Stimulated activated naive CD8-positive, alpha-beta T cell treated with anti-CD3 and anti-CD28 coated beads, Interleukin-15, amount 100 ng/mL, for 72 hours (primary cell): ENCODE measurements around the gene CSTA.

Experiments
- ATAC-seq: fragments of 150-1000 bp; cut with Tn5 transposase; 2 replicates; pipeline ENCODE4 v1.10.0; 2021; ENCODE audit warnings: mild to moderate bottlenecking, moderate library complexity
- DNase-seq, 2 donors: peaks; one replicate each; pipeline ENCODE4 v3.0.0; 2021 to 2022
- H3K27ac Mint-ChIP-seq, 2 donors: one replicate each; pipeline ENCODE4 v1.8.0; 2022; ENCODE audit warnings: mild to moderate bottlenecking in 2 of 2, mixed read lengths in 2 of 2, moderate library complexity in 2 of 2
- H3K27me3 Mint-ChIP-seq: one replicate; pipeline ENCODE4 v1.8.0; 2022; ENCODE audit warnings: mixed read lengths
- H3K4me1 Mint-ChIP-seq: one replicate; pipeline ENCODE4 v1.8.0; 2022; ENCODE audit warnings: mild to moderate bottlenecking, mixed read lengths
- H3K4me3 Mint-ChIP-seq, 2 donors: one replicate each; pipeline ENCODE4 v1.8.0; 2022; ENCODE audit warnings: mild to moderate bottlenecking in 2 of 2, mixed read lengths in 2 of 2, moderate library complexity in 1 of 2
- H3K9me3 Mint-ChIP-seq, 2 donors: one replicate each; pipeline ENCODE4 v1.8.0; 2022; ENCODE audit warnings: mixed read lengths in 2 of 2

CSTA gene

GRCh38 chr3:122312826-122313225, 12.2 kb upstream of the CSTA start:
- H3K9me3 Mint-ChIP-seq, result peaks cover 0 to 1% of the 10 kb centered on the region in 2 donors
- ATAC-seq (no peak), DNase-seq (no peak)
- H3K4me1 Mint-ChIP-seq, result peaks cover 7% of the 10 kb centered on the region
- no peak overlapping the region for H3K4me3 Mint-ChIP-seq
- peaks cover 10% of the 10 kb centered on the region for H3K27me3 Mint-ChIP-seq
- H3K27ac Mint-ChIP-seq, result no peak overlapping the region

- no peak overlapping the region for H3K27ac Mint-ChIP-seq
- H3K4me3 Mint-ChIP-seq, result no peak overlapping the region
- H3K4me1 Mint-ChIP-seq, result peaks cover 10% of the 10 kb centered on the region
- ATAC-seq (no peak), DNase-seq (no peak)
- H3K27me3 Mint-ChIP-seq, result peaks cover 10% of the 10 kb centered on the region
- peaks cover 0 to 6% of the 10 kb centered on the region in 2 donors for H3K9me3 Mint-ChIP-seq
Observed at GRCh38 chr3:122313281-122313680, 11.8 kb upstream of the CSTA start.

GRCh38 chr3:122314228-122314876, 10.7 kb upstream of the CSTA start:
- Mint-ChIP-seq H3K9me3 (peaks cover 0 to 14% of the 10 kb centered on the region in 2 donors), H3K27me3 (peaks cover 10% of the 10 kb centered on the region), H3K4me1 (peaks cover 13% of the 10 kb centered on the region), H3K27ac (no peak overlapping the region), H3K4me3 (no peak overlapping the region)
- ATAC-seq, result no peak
- no peak for DNase-seq

GRCh38 chr3:122315619-122316018, 9.4 kb upstream of the CSTA start:
- Mint-ChIP-seq H3K9me3 (peaks cover 0 to 14% of the 10 kb centered on the region in 2 donors), H3K4me1 (peaks cover 13% of the 10 kb centered on the region)
- no peak for DNase-seq

GRCh38 chr3:122316368-122316767, 8.7 kb upstream of the CSTA start:
- H3K9me3 Mint-ChIP-seq, result peaks cover 0 to 14% of the 10 kb centered on the region in 2 donors
- H3K27ac Mint-ChIP-seq, result no peak overlapping the region
- no peak overlapping the region for H3K4me3 Mint-ChIP-seq
- ATAC-seq, result no peak
- H3K4me1 Mint-ChIP-seq, result peaks cover 19% of the 10 kb centered on the region
- DNase-seq, result no peak
- H3K27me3 Mint-ChIP-seq, result peaks cover 10% of the 10 kb centered on the region

More at GRCh38 chr3:122315619-122316018, 9.4 kb upstream of the CSTA start:
- ATAC-seq, result no peak
- Mint-ChIP-seq H3K27me3 (peaks cover 10% of the 10 kb centered on the region), H3K27ac (no peak overlapping the region), H3K4me3 (no peak overlapping the region)

GRCh38 chr3:122318620-122319019, 6.4 kb upstream of the CSTA start:
- no peak overlapping the region for H3K27ac Mint-ChIP-seq
- no peak for ATAC-seq
- no peak for DNase-seq
- H3K9me3 Mint-ChIP-seq, result peaks cover 4 to 14% of the 10 kb centered on the region in 2 donors
- peaks cover 31% of the 10 kb centered on the region for H3K4me1 Mint-ChIP-seq
- peaks cover 10% of the 10 kb centered on the region for H3K27me3 Mint-ChIP-seq
- H3K4me3 Mint-ChIP-seq, result no peak overlapping the region

GRCh38 chr3:122322095-122323075, 2.7 kb upstream of the CSTA start:
- H3K27me3 Mint-ChIP-seq, result peaks cover 13% of the 10 kb centered on the region
- peak overlapping the region; percentile 0 to 3 for H3K4me3 Mint-ChIP-seq
- peaks cover 35% of the 10 kb centered on the region for H3K4me1 Mint-ChIP-seq
- peak; percentile 99 for ATAC-seq
- peak overlapping the region in 1 of 2 donors; percentile 84 for H3K27ac Mint-ChIP-seq
- peaks cover 4 to 14% of the 10 kb centered on the region in 2 donors for H3K9me3 Mint-ChIP-seq
- DNase-seq, result peak; percentile 39 to 62

GRCh38 chr3:122325769-122326168, 721 bp downstream of the CSTA start:
- peaks cover 29% of the 10 kb centered on the region for H3K4me1 Mint-ChIP-seq
- no peak for ATAC-seq

GRCh38 chr3:122331886-122332285, 6.8 kb downstream of the CSTA start:
- Mint-ChIP-seq H3K27me3 (peaks cover 21% of the 10 kb centered on the region), H3K4me3 (no peak overlapping the region), H3K27ac (no peak overlapping the region)

More at GRCh38 chr3:122325769-122326168, 721 bp downstream of the CSTA start:
- peaks cover 13% of the 10 kb centered on the region for H3K27me3 Mint-ChIP-seq
- no peak overlapping the region for H3K4me3 Mint-ChIP-seq
- H3K9me3 Mint-ChIP-seq, result peaks cover 0 to 4% of the 10 kb centered on the region in 2 donors
- no peak for DNase-seq
- no peak overlapping the region for H3K27ac Mint-ChIP-seq

GRCh38 chr3:122332551-122332950, 7.5 kb downstream of the CSTA start:
- no peaks in the 10 kb centered on the region for H3K4me1 Mint-ChIP-seq

More at GRCh38 chr3:122331886-122332285, 6.8 kb downstream of the CSTA start:
- DNase-seq (no peak), ATAC-seq (no peak)
- Mint-ChIP-seq H3K9me3 (no peaks in the 10 kb centered on the region), H3K4me1 (no peaks in the 10 kb centered on the region)

GRCh38 chr3:122342803-122343202, 17.8 kb downstream of the CSTA start:
- peaks cover 3% of the 10 kb centered on the region for H3K27me3 Mint-ChIP-seq
- H3K4me3 Mint-ChIP-seq, result no peak overlapping the region
- no peaks in the 10 kb centered on the region for H3K4me1 Mint-ChIP-seq
- H3K9me3 Mint-ChIP-seq, result peaks cover 11 to 14% of the 10 kb centered on the region in 2 donors
- no peak overlapping the region for H3K27ac Mint-ChIP-seq
- no peak for ATAC-seq
- no peak for DNase-seq

More at GRCh38 chr3:122332551-122332950, 7.5 kb downstream of the CSTA start:
- Mint-ChIP-seq H3K27ac (peak overlapping the region in 1 of 2 donors; percentile 29), H3K9me3 (no peaks in the 10 kb centered on the region), H3K4me3 (no peak overlapping the region), H3K27me3 (peaks cover 21% of the 10 kb centered on the region)
- DNase-seq (no peak), ATAC-seq (no peak)

- no peak for DNase-seq
- no peak for ATAC-seq
- peaks cover 9% of the 10 kb centered on the region for H3K27me3 Mint-ChIP-seq
- H3K27ac Mint-ChIP-seq, result no peak overlapping the region
- H3K4me1 Mint-ChIP-seq, result no peaks in the 10 kb centered on the region
- H3K4me3 Mint-ChIP-seq, result no peak overlapping the region
- H3K9me3 Mint-ChIP-seq, result peaks cover 15 to 19% of the 10 kb centered on the region in 2 donors
Observed at GRCh38 chr3:122343654-122344053, 18.6 kb downstream of the CSTA start.

- H3K9me3 Mint-ChIP-seq, result peaks cover 9 to 10% of the 10 kb centered on the region in 2 donors
- no peak for DNase-seq
- no peak for ATAC-seq
- no peak overlapping the region for H3K27ac Mint-ChIP-seq
- peaks cover 9% of the 10 kb centered on the region for H3K27me3 Mint-ChIP-seq
- H3K4me1 Mint-ChIP-seq, result no peaks in the 10 kb centered on the region
- H3K4me3 Mint-ChIP-seq, result no peak overlapping the region
Observed at GRCh38 chr3:122349171-122349570, 24.1 kb downstream of the CSTA start.

- Mint-ChIP-seq H3K27ac (peak overlapping the region in 1 of 2 donors; percentile 39), H3K9me3 (peaks cover 9 to 10% of the 10 kb centered on the region in 2 donors), H3K27me3 (peaks cover 9% of the 10 kb centered on the region), H3K4me1 (no peaks in the 10 kb centered on the region), H3K4me3 (no peak overlapping the region)
- DNase-seq (no peak), ATAC-seq (no peak)
Observed at GRCh38 chr3:122350814-122351418, 25.9 kb downstream of the CSTA start.

- H3K27ac Mint-ChIP-seq, result no peak overlapping the region
- no peaks in the 10 kb centered on the region for H3K4me1 Mint-ChIP-seq
- ATAC-seq (no peak), DNase-seq (no peak)
- H3K27me3 Mint-ChIP-seq, result peaks cover 9% of the 10 kb centered on the region
- no peak overlapping the region for H3K4me3 Mint-ChIP-seq
- peaks cover 9 to 10% of the 10 kb centered on the region in 2 donors for H3K9me3 Mint-ChIP-seq
Observed at GRCh38 chr3:122351612-122352011, 26.6 kb downstream of the CSTA start.
